GM18511 (cell line): Measurements from ENCODE around the gene RBMXL3.

Source experiments
- ATAC-seq: cut with Tn5 transposase; IDR thresholded peaks from one replicate; pipeline ENCODE4 v1.9.1; 2021; ENCODE audit warnings: mild to moderate bottlenecking, moderate library complexity; ENCODE audit not compliant: unreplicated experiment

RBMXL3 gene

GRCh38 chrX:115233497-115234455 is 44.6 kb downstream of the RBMXL3 start, which contains the start of gene LRCH2:
Gene LRCH2 (minus strand): TSS chrX:115234096. CDS start chrX:115234041, 55 bp downstream.
- no peak for ATAC-seq

- ATAC-seq, result no peak
These were observed 45.3 kb downstream of the RBMXL3 start for GRCh38 chrX:115234461-115234860.

DNA sequence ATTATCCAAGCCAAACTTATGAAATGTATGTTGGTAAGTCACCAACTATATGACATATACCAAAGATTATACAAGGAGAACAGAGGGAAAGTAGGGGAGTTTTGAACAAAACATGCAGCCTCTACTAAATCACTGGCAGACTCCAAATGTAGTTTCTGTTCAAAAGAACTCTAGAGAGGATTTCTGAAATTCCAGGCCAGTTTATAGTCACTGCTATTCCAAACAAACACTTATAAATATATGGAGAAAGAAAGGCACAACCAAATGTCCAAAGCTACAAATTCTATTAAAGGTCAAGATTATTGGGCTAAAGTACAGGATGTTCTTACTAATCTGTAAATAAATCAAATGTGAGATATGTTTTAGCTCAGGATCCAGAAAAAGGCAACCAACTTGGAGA is 47.4 kb downstream of the RBMXL3 start:
- no peak for ATAC-seq

GRCh38 chrX:115237056-115237455 is 47.8 kb downstream of the RBMXL3 start:
- ATAC-seq, result no peak
